Measurements from ENCODE around the gene TAGAP.

The TAGAP gene, protein sequence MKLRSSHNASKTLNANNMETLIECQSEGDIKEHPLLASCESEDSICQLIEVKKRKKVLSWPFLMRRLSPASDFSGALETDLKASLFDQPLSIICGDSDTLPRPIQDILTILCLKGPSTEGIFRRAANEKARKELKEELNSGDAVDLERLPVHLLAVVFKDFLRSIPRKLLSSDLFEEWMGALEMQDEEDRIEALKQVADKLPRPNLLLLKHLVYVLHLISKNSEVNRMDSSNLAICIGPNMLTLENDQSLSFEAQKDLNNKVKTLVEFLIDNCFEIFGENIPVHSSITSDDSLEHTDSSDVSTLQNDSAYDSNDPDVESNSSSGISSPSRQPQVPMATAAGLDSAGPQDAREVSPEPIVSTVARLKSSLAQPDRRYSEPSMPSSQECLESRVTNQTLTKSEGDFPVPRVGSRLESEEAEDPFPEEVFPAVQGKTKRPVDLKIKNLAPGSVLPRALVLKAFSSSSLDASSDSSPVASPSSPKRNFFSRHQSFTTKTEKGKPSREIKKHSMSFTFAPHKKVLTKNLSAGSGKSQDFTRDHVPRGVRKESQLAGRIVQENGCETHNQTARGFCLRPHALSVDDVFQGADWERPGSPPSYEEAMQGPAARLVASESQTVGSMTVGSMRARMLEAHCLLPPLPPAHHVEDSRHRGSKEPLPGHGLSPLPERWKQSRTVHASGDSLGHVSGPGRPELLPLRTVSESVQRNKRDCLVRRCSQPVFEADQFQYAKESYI

GRCh38 chr6:159044899-159045727 lies at the start of gene TAGAP:
TAGAP (minus strand) TSS chr6:159044991; CDS start chr6:159044146, 845 bp downstream.
- H3K4me3 ChIP-seq (ENCODE audit: control insufficient read depth, low read depth, low read length), result no peak within 1 kb of the TSS
- TF ChIP-seq, protein P1, sequence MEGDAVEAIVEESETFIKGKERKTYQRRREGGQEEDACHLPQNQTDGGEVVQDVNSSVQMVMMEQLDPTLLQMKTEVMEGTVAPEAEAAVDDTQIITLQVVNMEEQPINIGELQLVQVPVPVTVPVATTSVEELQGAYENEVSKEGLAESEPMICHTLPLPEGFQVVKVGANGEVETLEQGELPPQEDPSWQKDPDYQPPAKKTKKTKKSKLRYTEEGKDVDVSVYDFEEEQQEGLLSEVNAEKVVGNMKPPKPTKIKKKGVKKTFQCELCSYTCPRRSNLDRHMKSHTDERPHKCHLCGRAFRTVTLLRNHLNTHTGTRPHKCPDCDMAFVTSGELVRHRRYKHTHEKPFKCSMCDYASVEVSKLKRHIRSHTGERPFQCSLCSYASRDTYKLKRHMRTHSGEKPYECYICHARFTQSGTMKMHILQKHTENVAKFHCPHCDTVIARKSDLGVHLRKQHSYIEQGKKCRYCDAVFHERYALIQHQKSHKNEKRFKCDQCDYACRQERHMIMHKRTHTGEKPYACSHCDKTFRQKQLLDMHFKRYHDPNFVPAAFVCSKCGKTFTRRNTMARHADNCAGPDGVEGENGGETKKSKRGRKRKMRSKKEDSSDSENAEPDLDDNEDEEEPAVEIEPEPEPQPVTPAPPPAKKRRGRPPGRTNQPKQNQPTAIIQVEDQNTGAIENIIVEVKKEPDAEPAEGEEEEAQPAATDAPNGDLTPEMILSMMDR (IDR thresholded peaks at IDR 0.05; ENCODE audit: control insufficient read depth, insufficient read depth, low read depth, low read length, missing control alignments), result no peak
- no peak for DNase-seq (ENCODE audit: low read depth)

- no peak overlapping the region for H3K4me3 ChIP-seq (ENCODE audit: control insufficient read depth, low read depth, low read length)
- TF ChIP-seq, protein P1 (IDR thresholded peaks at IDR 0.05; ENCODE audit: control insufficient read depth, insufficient read depth, low read depth, low read length, missing control alignments), result no peak
- no peak for DNase-seq (ENCODE audit: low read depth)
Measured at GRCh38 chr6:159093609-159094443, 49.0 kb upstream of the TAGAP start.

- no peak overlapping the region for H3K4me3 ChIP-seq (ENCODE audit: control insufficient read depth, low read depth, low read length)
- TF ChIP-seq, protein P1 (IDR thresholded peaks at IDR 0.05; ENCODE audit: control insufficient read depth, insufficient read depth, low read depth, low read length, missing control alignments), result no peak
- DNase-seq (ENCODE audit: low read depth), result peak; percentile 8
Measured at GRCh38 chr6:159092631-159093030, 47.8 kb upstream of the TAGAP start.

- H3K4me3 ChIP-seq (ENCODE audit: control insufficient read depth, low read depth, low read length), result no peak overlapping the region
- TF ChIP-seq, protein P1 (IDR thresholded peaks at IDR 0.05; ENCODE audit: control insufficient read depth, insufficient read depth, low read depth, low read length, missing control alignments), result no peak
- DNase-seq (ENCODE audit: low read depth), result no peak
Measured at GRCh38 chr6:159090530-159091480, 46.0 kb upstream of the TAGAP start.

GRCh38 chr6:159089909-159090308 lies 45.1 kb upstream of the TAGAP start:
- H3K4me3 ChIP-seq (ENCODE audit: control insufficient read depth, low read depth, low read length), result no peak overlapping the region
- DNase-seq (ENCODE audit: low read depth), result no peak
- TF ChIP-seq, protein P1 (IDR thresholded peaks at IDR 0.05; ENCODE audit: control insufficient read depth, insufficient read depth, low read depth, low read length, missing control alignments), result no peak
